ENCODE results near the gene CA6.
"Not testable (repeated sequence)": the region's sequence is repeated elsewhere in the genome, so short reads cannot be mapped to it uniquely, and the experiment has no call there.

Gene CA6

GRCh38 chr1:8945568-8945967, at the start of gene CA6:
CA6 (plus strand) TSS chr1:8945868; CDS start chr1:8945887, 19 bp downstream.
- no peak for DNase-seq (ENCODE audit: extremely low read depth in 1 of 2, low read depth in 1 of 2)

- not testable (repeated sequence) for DNase-seq (ENCODE audit: extremely low read depth in 1 of 2, low read depth in 1 of 2)
Observed at GRCh38 chr1:8896775-8897174, 48.9 kb upstream of the CA6 start.

- not testable (repeated sequence) for DNase-seq (ENCODE audit: extremely low read depth in 1 of 2, low read depth in 1 of 2)
Observed at GRCh38 chr1:8897505-8897904, 48.2 kb upstream of the CA6 start.

- not testable (repeated sequence) for DNase-seq (ENCODE audit: extremely low read depth in 1 of 2, low read depth in 1 of 2)
Observed at GRCh38 chr1:8898418-8898817, 47.2 kb upstream of the CA6 start.

- DNase-seq (ENCODE audit: extremely low read depth in 1 of 2, low read depth in 1 of 2) = no peak
Observed at GRCh38 chr1:8899046-8899445, 46.6 kb upstream of the CA6 start.

- not testable (repeated sequence) for DNase-seq (ENCODE audit: extremely low read depth in 1 of 2, low read depth in 1 of 2)
Observed at GRCh38 chr1:8900684-8901083, 45.0 kb upstream of the CA6 start.

GRCh38 chr1:8902765-8903164, 42.9 kb upstream of the CA6 start:
- DNase-seq (ENCODE audit: extremely low read depth in 1 of 2, low read depth in 1 of 2) = no peak

GRCh38 chr1:8903410-8903809, 42.3 kb upstream of the CA6 start:
- DNase-seq (ENCODE audit: extremely low read depth in 1 of 2, low read depth in 1 of 2) = no peak

- DNase-seq (ENCODE audit: extremely low read depth in 1 of 2, low read depth in 1 of 2) = no peak
Observed at GRCh38 chr1:8903908-8904650, 41.6 kb upstream of the CA6 start.

- DNase-seq (ENCODE audit: extremely low read depth in 1 of 2, low read depth in 1 of 2) = no peak
Observed at GRCh38 chr1:8905582-8906191, 40.0 kb upstream of the CA6 start.

GRCh38 chr1:8908388-8909151, 37.1 kb upstream of the CA6 start:
- no peak for DNase-seq (ENCODE audit: extremely low read depth in 1 of 2, low read depth in 1 of 2)

- DNase-seq (ENCODE audit: extremely low read depth in 1 of 2, low read depth in 1 of 2) = no peak
Observed at GRCh38 chr1:8910331-8910730, 35.3 kb upstream of the CA6 start.

- no peak for DNase-seq (ENCODE audit: extremely low read depth in 1 of 2, low read depth in 1 of 2)
Observed at GRCh38 chr1:8910914-8911313, 34.8 kb upstream of the CA6 start.

- no peak for DNase-seq (ENCODE audit: extremely low read depth in 1 of 2, low read depth in 1 of 2)
Observed at GRCh38 chr1:8911416-8912309, 34.0 kb upstream of the CA6 start.

GRCh38 chr1:8913457-8913856, 32.2 kb upstream of the CA6 start:
- DNase-seq (ENCODE audit: extremely low read depth in 1 of 2, low read depth in 1 of 2) = no peak

GRCh38 chr1:8914466-8914865, 31.2 kb upstream of the CA6 start:
- DNase-seq (ENCODE audit: extremely low read depth in 1 of 2, low read depth in 1 of 2) = no peak

GRCh38 chr1:8915446-8915845, 30.2 kb upstream of the CA6 start:
- DNase-seq (ENCODE audit: extremely low read depth in 1 of 2, low read depth in 1 of 2) = no peak

GRCh38 chr1:8917536-8917935, 28.1 kb upstream of the CA6 start:
- DNase-seq (ENCODE audit: extremely low read depth in 1 of 2, low read depth in 1 of 2) = not testable (repeated sequence)

GRCh38 chr1:8922962-8923361, 22.7 kb upstream of the CA6 start:
- no peak for DNase-seq (ENCODE audit: extremely low read depth in 1 of 2, low read depth in 1 of 2)

- DNase-seq (ENCODE audit: extremely low read depth in 1 of 2, low read depth in 1 of 2) = no peak
Observed at GRCh38 chr1:8925406-8925805, 20.3 kb upstream of the CA6 start.

- no peak for DNase-seq (ENCODE audit: extremely low read depth in 1 of 2, low read depth in 1 of 2)
Observed at GRCh38 chr1:8925960-8926359, 19.7 kb upstream of the CA6 start.

Measured in activated CD8-positive, alpha-beta memory T cell treated with anti-CD3 and anti-CD28 coated beads for 1 hour (primary cell).